Measurements from ENCODE around the gene FCN3. TPM values are rescaled to one million over a fixed set of nuclear protein-coding genes. Genes with fewer than 3 reads are reported as not detected.
A peak's percentile ranks its signal among the peaks of the same experiment; 100 is the strongest.

The FCN3 gene
- polyA plus RNA-seq, 1 donor = 0.13 TPM

DNA sequence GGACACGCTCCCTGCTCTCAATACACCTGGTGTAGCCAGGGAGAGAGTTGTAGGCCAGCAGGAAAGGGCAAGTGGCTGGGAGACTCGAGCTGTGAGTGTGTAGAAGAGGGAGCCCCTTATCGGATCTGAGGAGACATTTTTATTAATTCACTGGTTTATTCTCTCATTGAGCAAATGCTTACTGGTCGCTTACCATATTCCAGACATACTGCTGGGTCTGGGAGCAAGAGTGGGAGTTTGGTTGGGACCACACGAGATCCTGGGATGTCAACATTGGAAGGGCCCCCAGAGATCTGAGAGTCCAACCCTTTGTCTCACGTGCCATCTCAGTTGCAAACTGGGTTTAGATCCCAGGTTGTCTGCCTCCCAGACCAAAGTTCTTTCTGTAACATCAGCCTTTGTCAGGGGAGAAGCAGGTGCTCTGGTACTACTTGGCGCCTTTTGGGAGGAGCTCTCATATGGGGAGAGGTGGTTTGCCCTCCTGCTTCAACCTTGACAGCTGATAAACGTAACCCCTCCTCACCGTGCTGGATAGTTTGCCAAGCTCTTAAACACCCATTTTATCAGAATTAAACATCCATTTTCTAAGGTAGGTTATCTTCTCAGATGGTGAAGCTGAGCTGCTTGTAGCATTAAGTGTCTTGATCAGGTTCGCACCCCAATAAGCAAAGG, 51.9 kb downstream of the FCN3 start:
- 0% methylated on average over 1 of the region's 10 CpGs for WGBS (ENCODE audit: insufficient coverage, low lambda C conversion rate)
- Histone ChIP-seq H3K27ac (ENCODE audit: low read length) (peak overlapping the region; percentile 96), H3K4me3 (ENCODE audit: low read length) (peak overlapping the region; percentile 94), H3K9me3 (ENCODE audit: control insufficient read depth, low read depth, low read length) (no peaks in the 10 kb centered on the region), H3K27me3 (ENCODE audit: control insufficient read depth, insufficient read depth, low read length) (peaks cover 5% of the 10 kb centered on the region), H3K4me1 (ENCODE audit: control insufficient read depth, insufficient read depth, low read length) (peaks cover 10% of the 10 kb centered on the region), H3K36me3 (ENCODE audit: control insufficient read depth, insufficient read depth, low read length) (peaks cover 22% of the 10 kb centered on the region)
- peak; percentile 19 to 70 for DNase-seq

DNA sequence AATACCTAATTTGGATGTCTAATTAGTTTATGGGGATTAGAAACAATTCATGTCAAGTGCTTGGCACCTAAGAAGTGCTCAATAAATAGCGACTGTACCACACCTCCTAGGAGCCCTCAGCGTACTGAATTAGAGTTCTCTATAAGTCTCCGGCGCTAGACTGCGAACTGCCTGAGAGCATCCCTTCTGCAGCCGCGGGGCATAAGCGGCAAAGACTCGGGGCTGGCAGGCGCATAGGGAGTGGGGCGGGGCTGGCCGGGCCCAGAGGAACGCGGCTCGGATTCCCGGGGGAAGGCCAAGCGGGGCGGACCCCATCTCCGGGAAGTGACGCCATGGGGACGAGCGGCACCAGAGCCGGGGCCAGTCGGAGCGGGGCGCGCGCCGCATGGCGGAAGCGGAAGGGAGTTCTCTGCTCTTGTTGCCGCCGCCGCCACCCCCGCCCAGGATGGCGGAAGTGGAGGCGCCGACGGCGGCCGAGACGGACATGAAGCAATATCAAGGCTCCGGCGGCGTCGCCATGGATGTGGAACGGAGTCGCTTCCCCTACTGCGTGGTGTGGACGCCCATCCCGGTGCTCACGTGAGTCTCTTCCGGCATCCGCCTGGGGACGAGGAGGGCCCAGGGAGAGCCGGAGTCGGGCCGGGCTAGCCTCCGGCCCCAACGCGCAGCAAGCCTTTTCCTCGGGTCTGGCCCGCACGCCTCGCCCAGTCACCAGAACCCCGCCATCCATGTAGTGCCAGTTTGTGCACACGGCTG, 52.6 kb downstream of the FCN3 start, which contains the start of gene TMEM222:
TSS of gene TMEM222 (plus strand) at position 351 of the 756 bp plus-strand sequence. CDS start at position 386, 35 bp downstream.
- Histone ChIP-seq H3K36me3 (ENCODE audit: control insufficient read depth, insufficient read depth, low read length) (peaks cover 16% of the 10 kb centered on the region), H3K4me3 (ENCODE audit: low read length) (peak within 1 kb of the TSS; percentile 94), H3K9me3 (ENCODE audit: control insufficient read depth, low read depth, low read length) (no peaks in the 10 kb centered on the region), H3K27ac (ENCODE audit: low read length) (peak within 1 kb of the TSS; percentile 96), H3K4me1 (ENCODE audit: control insufficient read depth, insufficient read depth, low read length) (peaks cover 10% of the 10 kb centered on the region), H3K27me3 (ENCODE audit: control insufficient read depth, insufficient read depth, low read length) (peaks cover 7% of the 10 kb centered on the region)
- peak; percentile 97 to 98 for DNase-seq
- no CpG with 5 or more reads among the region's 67 CpGs for WGBS (ENCODE audit: insufficient coverage, low lambda C conversion rate)

Other genes starting within 250 kb of the FCN3 start
- 21.5 TPM for gene SLC9A1, start 219.7 kb downstream of the FCN3 start, polyA plus RNA-seq
- 30.6 TPM for gene WDTC1, start 140.2 kb downstream of the FCN3 start, polyA plus RNA-seq
- 41.2 TPM for gene TMEM222, start 52.7 kb downstream of the FCN3 start, polyA plus RNA-seq
- 9.8 TPM for gene SYTL1, start 32.8 kb downstream of the FCN3 start, polyA plus RNA-seq
- gene MAP3K6, start 7.9 kb downstream of the FCN3 start, polyA plus RNA-seq = 6.5 TPM
- not detected for gene CD164L2, start 8.5 kb upstream of the FCN3 start, polyA plus RNA-seq
- 0.27 TPM for gene GPR3, start 17.8 kb upstream of the FCN3 start, polyA plus RNA-seq
- gene WASF2, start 115.3 kb upstream of the FCN3 start, polyA plus RNA-seq = 56.0 TPM
- gene AHDC1, start 229.3 kb upstream of the FCN3 start, polyA plus RNA-seq = 19.5 TPM